ENCODE results near the gene NTM. TPM values are rescaled to one million over a fixed set of nuclear protein-coding genes. Genes with fewer than 3 reads are reported as not detected.

Gene NTM
- total and polyA plus RNA-seq, 2 experiments from 2014 or later: 1.1 to 1.7 TPM

DNA sequence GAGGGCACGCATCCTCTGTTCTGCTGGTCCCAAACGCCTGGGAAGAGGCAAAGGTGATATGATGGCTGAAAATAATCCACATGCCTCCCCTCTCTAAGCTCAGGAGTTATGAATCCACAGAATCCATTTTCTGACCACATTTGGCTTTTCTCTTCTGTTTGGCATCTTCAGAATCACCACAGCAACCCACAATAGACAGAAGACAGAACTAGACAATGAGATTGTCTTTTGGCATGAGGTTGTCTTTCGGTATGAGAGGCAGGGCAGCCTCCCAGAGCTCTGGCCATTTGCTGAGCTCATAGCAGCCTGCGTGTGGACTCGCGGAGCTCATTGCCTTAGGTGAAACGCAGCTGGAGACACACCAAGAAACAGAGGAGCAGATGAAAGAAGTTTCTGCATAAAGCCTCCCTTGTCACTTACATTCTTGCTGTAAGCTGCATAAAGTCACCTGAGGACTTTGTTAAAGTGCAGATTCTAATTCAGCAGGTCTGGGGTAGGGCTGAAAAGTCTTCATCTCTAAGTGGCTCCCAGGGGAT lies 868.0 kb downstream of the NTM start:
- Histone ChIP-seq H3K27ac (no peak overlapping the region), H3K4me3 (no peak overlapping the region), H3K36me3 (no peaks in the 10 kb centered on the region), H3K27me3 (peaks cover 5% of the 10 kb centered on the region), H3K9me3 (ENCODE audit: low read depth) (no peaks in the 10 kb centered on the region), H3K4me1 (ENCODE audit: low read depth) (no peaks in the 10 kb centered on the region)
- DNase-seq (ENCODE audit: low read depth in 1 of 2, low spot score in 1 of 2): no peak
- TF ChIP-seq, protein P1, sequence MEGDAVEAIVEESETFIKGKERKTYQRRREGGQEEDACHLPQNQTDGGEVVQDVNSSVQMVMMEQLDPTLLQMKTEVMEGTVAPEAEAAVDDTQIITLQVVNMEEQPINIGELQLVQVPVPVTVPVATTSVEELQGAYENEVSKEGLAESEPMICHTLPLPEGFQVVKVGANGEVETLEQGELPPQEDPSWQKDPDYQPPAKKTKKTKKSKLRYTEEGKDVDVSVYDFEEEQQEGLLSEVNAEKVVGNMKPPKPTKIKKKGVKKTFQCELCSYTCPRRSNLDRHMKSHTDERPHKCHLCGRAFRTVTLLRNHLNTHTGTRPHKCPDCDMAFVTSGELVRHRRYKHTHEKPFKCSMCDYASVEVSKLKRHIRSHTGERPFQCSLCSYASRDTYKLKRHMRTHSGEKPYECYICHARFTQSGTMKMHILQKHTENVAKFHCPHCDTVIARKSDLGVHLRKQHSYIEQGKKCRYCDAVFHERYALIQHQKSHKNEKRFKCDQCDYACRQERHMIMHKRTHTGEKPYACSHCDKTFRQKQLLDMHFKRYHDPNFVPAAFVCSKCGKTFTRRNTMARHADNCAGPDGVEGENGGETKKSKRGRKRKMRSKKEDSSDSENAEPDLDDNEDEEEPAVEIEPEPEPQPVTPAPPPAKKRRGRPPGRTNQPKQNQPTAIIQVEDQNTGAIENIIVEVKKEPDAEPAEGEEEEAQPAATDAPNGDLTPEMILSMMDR (IDR thresholded peaks at IDR 0.05; ENCODE audit: low read depth, low read length): no peak

DNA sequence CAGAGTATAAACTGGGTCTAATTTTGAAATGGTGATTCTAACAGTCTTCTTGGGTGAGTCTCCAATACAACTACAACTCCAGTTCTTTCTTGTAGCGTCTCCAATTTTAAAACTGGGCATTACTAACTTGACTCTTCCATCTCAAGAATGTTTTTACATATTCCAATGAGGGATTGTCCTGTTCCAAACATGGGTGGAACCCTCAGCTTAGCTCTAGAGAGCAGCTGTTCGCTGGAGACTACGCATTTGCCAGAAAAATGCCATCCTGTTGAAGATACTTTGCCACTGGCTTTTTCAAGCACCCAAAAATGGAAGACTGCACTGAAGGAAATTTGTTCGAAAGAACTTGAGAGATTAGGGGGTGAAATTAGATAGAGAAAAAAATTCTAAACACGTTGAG lies 870.0 kb downstream of the NTM start:
- no peaks in the 10 kb centered on the region for H3K4me1 ChIP-seq (ENCODE audit: low read depth)
- no peaks in the 10 kb centered on the region for H3K27me3 ChIP-seq
- TF ChIP-seq, protein P1 (IDR thresholded peaks at IDR 0.05; ENCODE audit: low read depth, low read length): no peak
- H3K9me3 ChIP-seq (ENCODE audit: low read depth): no peaks in the 10 kb centered on the region
- DNase-seq (ENCODE audit: low read depth in 1 of 2, low spot score in 1 of 2): no peak
- H3K4me3 ChIP-seq: no peak overlapping the region
- no peaks in the 10 kb centered on the region for H3K36me3 ChIP-seq
- H3K27ac ChIP-seq: no peak overlapping the region

GRCh38 chr11:132242632-132243031 lies 872.2 kb downstream of the NTM start:
- TF ChIP-seq, protein P1 (IDR thresholded peaks at IDR 0.05; ENCODE audit: low read depth, low read length): no peak
- H3K4me1 ChIP-seq (ENCODE audit: low read depth): no peaks in the 10 kb centered on the region
- no peak overlapping the region for H3K4me3 ChIP-seq

DNA sequence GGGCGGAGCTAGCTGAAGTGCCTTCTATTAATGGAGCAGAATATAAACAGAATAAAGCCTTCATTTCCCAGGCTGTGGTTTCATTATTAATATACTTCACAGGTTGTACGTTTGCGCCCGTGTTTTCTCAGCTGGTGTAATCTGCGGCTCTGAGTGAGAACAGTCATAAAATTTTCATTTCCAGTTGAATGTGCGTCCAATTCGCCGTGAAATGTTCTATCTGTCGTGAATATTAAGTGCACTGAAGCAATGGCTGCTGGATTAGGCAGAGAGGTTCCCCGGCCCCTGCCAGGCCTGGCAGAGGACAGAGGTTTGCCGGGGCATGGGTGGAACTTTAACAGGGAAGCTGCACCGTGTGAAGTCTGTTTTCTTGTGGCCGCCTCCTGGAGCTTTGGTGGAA lies 874.4 kb downstream of the NTM start:
- no peaks in the 10 kb centered on the region for H3K9me3 ChIP-seq (ENCODE audit: low read depth)
- no peaks in the 10 kb centered on the region for H3K4me1 ChIP-seq (ENCODE audit: low read depth)
- TF ChIP-seq, protein P1 (IDR thresholded peaks at IDR 0.05; ENCODE audit: low read depth, low read length): no peak
- no peaks in the 10 kb centered on the region for H3K27me3 ChIP-seq
- no peak overlapping the region for H3K27ac ChIP-seq
- no peak for DNase-seq (ENCODE audit: low read depth in 1 of 2, low spot score in 1 of 2)
- no peak overlapping the region for H3K4me3 ChIP-seq
- no peaks in the 10 kb centered on the region for H3K36me3 ChIP-seq

More at GRCh38 chr11:132242632-132243031, 872.2 kb downstream of the NTM start:
- Histone ChIP-seq H3K9me3 (ENCODE audit: low read depth) (no peaks in the 10 kb centered on the region), H3K36me3 (no peaks in the 10 kb centered on the region), H3K27me3 (no peaks in the 10 kb centered on the region), H3K27ac (no peak overlapping the region)
- DNase-seq (ENCODE audit: low read depth in 1 of 2, low spot score in 1 of 2): no peak

DNA sequence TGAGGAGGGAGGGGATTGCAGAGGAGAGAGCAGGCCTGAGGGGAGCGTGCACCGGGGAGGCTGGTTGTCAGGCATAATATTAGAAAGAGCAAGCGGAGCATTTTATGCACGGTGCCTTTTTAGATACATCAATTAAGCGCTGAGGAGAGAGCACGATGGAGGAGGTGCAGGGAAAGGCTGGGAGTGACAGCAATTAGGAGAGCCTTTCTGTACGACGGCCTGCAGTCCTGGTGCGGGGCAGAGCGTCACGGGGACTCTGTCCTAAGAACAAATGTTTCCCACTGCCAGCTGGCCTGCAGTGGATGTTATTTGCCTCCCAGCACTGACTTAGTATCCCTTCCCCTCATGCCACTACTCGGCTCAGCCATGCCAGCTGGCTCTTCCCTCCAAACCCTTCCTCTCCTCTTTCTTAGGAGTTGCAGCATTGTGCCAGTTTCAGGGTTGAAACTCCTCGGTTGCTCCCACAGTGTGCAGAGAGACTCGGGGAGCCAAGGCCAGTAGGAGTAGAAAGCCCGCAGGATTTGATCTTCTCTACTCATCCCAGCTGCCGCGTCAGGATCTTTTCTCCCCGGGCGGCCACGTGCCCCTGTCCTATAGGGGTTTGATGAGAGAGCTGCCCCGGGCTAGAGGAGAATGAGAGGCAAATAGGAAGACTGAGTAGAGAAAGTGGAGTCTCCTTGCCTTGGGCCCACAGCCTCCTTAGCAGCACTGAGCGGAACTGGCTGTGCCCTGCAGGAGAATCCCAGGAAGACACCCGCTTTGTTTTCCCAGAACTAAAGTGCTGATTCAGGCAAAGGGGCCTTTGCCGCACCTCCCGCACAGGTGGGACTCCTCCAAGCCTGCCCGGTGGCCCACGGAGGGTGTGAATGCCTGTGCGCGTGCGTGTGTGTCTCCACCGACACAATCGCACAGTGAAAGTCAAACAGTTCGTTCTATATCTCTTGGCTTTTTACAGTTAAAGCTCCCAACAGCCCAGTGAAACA lies 875.3 kb downstream of the NTM start:
- Histone ChIP-seq H3K36me3 (no peaks in the 10 kb centered on the region), H3K4me3 (no peak overlapping the region), H3K27me3 (no peaks in the 10 kb centered on the region), H3K27ac (no peak overlapping the region), H3K4me1 (ENCODE audit: low read depth) (no peaks in the 10 kb centered on the region), H3K9me3 (ENCODE audit: low read depth) (no peaks in the 10 kb centered on the region)
- TF ChIP-seq, protein P1 (IDR thresholded peaks at IDR 0.05; ENCODE audit: low read depth, low read length): no peak
- DNase-seq (ENCODE audit: low read depth in 1 of 2, low spot score in 1 of 2): no peak
